Measurements from ENCODE around the gene SGIP1.

SGIP1 gene

GRCh38 chr1:66506991-66507390 lies 27.0 kb upstream of the SGIP1 start:
- TF ChIP-seq, protein P1, sequence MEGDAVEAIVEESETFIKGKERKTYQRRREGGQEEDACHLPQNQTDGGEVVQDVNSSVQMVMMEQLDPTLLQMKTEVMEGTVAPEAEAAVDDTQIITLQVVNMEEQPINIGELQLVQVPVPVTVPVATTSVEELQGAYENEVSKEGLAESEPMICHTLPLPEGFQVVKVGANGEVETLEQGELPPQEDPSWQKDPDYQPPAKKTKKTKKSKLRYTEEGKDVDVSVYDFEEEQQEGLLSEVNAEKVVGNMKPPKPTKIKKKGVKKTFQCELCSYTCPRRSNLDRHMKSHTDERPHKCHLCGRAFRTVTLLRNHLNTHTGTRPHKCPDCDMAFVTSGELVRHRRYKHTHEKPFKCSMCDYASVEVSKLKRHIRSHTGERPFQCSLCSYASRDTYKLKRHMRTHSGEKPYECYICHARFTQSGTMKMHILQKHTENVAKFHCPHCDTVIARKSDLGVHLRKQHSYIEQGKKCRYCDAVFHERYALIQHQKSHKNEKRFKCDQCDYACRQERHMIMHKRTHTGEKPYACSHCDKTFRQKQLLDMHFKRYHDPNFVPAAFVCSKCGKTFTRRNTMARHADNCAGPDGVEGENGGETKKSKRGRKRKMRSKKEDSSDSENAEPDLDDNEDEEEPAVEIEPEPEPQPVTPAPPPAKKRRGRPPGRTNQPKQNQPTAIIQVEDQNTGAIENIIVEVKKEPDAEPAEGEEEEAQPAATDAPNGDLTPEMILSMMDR (IDR thresholded peaks at IDR 0.05): no peak

- TF ChIP-seq, protein P1 (IDR thresholded peaks at IDR 0.05): no peak
Observed at GRCh38 chr1:66510407-66510806, 23.5 kb upstream of the SGIP1 start.

DNA sequence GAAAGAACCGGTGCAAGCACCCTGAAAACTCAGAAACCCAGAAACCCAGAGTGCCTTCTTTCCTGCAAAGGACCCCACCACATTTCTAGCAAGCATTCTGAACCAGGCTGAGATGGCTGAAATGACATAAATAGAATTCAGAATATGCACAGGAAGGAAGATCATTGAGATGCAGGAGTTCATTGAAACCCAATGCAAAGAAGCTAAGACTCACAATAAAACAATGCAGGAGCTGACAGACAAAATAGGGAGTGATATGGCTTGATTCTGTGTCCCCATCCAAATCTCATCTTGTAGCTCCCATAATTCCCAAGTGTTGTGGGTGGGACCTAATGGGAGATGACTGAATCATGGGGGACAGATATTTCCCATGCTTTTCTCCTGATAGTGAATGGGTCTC lies 22.8 kb upstream of the SGIP1 start:
- TF ChIP-seq, protein P1 (IDR thresholded peaks at IDR 0.05): no peak

GRCh38 chr1:66517959-66518358 lies 16.0 kb upstream of the SGIP1 start:
- TF ChIP-seq, protein P1 (IDR thresholded peaks at IDR 0.05): no peak

DNA sequence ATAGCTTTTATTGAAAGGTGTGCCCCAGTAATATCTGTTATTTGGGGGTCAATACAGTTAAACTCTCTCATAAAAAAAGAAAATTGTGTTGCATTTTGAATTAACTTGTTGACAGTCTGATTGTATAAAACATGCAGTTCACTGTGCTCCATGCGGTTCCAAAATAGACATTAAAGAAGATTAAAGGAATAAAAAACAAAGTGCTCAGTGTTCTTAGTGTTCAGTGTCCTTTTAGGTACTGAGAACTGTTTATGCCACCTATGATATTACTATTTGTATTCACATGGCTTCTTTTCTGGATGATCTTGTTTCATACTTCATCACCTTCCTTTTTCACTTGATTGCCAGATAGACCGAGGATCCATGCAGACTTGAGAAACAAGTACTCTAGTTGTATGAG lies 15.3 kb upstream of the SGIP1 start:
- TF ChIP-seq, protein P1 (IDR thresholded peaks at IDR 0.05): no peak

DNA sequence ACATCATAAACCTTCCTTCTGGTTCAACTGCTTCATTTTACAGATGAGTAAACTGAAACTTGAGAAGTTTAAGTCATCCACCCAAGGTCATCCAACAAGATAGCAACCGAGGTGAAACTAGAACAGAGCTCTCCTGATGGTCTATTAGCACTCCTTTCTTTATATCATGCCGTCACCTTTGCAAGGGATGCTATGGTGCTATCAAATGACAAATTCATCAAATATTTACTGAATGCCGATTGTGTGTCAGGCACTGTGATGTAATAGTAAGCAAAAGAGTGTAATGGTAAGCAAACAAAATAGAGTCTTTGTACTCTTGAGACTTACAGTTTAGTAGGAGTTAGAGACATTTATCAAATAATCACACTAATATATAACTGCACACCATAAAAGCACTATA lies 14.0 kb upstream of the SGIP1 start:
- TF ChIP-seq, protein P1 (IDR thresholded peaks at IDR 0.05): no peak

DNA sequence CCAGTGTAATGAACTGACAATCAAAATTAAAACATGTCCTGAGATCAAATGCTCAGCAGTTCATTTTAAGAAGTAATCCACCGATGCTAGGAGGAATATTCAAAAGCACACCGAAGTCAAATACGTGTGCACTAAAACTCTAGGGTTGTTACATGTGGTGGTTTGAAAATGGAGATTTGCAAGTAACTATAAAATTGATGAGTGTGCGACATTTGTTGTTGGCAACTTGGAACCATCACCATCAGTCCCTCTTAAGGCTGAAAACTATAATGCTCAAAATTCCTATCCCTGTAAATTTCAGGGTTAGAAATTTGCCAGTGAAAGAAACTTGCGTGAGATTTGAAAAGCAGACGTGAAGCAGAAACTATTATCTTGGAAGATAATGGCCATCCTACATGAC lies 13.3 kb upstream of the SGIP1 start:
- TF ChIP-seq, protein P1 (IDR thresholded peaks at IDR 0.05): no peak

DNA sequence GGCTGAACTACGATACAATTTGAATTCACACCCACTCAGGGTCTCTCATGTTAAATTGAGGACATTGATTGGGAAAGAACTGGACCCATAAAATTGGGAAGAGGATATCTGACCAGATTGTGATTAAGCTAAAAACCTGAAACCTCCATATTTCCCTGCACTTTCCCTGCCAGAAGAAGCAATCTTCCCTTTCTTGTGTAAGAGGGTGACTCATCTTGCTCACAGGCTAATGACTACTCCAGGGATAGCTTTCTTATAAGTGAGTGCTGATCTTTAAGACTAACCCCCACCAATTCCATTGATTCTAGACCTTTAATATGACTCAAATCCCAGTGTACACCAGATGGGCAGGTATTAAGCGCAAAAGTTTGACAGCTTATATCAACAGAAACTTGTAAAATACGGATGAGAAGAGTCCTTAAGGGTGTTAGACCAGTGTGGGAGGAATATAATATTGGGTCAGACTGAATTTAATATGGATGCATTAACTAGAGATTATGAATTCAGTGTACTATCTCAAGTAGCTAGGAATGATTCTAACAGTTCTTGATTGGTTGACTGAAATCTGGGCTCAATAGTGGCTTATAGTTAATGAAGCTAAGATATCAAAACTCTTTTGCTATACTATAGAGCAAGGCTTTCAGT lies 12.1 kb upstream of the SGIP1 start:
- TF ChIP-seq, protein P1 (IDR thresholded peaks at IDR 0.05): no peak
